Endothelial cell of umbilical vein (primary cell): ENCODE measurements around the gene SLC28A1. TPM values are rescaled to one million over a fixed set of nuclear protein-coding genes. Genes with fewer than 3 reads are reported as not detected.

Source experiments
- BruUV-seq: library from RNA; stranded (reverse); fragments of 400-500 nt; replicated peaks from 2 replicates; lab custom pipeline; 2021; lab: Mats Ljungman, UMichigan
- CTCF ChIA-PET: fragments of 300-600, 350-600 bp; sonication (Branson Sonifier 250); formaldehyde crosslinking; loops from one replicate; lab custom pipeline; 2021; ENCODE audit warnings: antibody characterized with exemption, inconsistent platforms; lab: Charles Lee
- POLR2A ChIA-PET: fragments of 300-600, 350-600 bp; sonication (Branson Sonifier 250); formaldehyde crosslinking; loops from one replicate; lab custom pipeline; 2021; ENCODE audit warnings: antibody characterized with exemption, inconsistent platforms; lab: Charles Lee
- DNase-seq: peaks from one replicate; pipeline ENCODE4 v3.0.0-alpha.2; 2011; ENCODE audit warnings: low read depth, low spot score
- FAIRE-seq: peaks from 2 replicates; lab custom pipeline; 2011; peaks lifted over from hg19 to GRCh38; lab: Jason Lieb, UNC
- H2AFZ ChIP-seq: 2 replicates; pipeline ENCODE4 v1.6.0; 2012; ENCODE audit warnings: low read depth, low read length, control low read depth, inconsistent platforms
- H3K27ac ChIP-seq: 2 replicates; pipeline ENCODE4 v1.5.1; 2011; ENCODE audit warnings: low read depth, mild to moderate bottlenecking, control low read depth, low read length, moderate library complexity; ENCODE audit not compliant: insufficient read depth
- H3K27me3 ChIP-seq, 2 experiments: 2 replicates each; pipeline versions ENCODE4 v1.6.0 to v1.6.1; 2011; ENCODE audit warnings: low read length in 2 of 2, mixed read lengths in 1 of 2; ENCODE audit not compliant: control insufficient read depth in 2 of 2, insufficient read depth in 2 of 2
- H3K36me3 ChIP-seq, 2 experiments: 2 replicates in 1 of 2; 3 replicates in 1 of 2; pipeline ENCODE4 v1.5.1; 2011; ENCODE audit warnings: low read length in 2 of 2, mild to moderate bottlenecking in 1 of 2, moderate library complexity in 1 of 2; ENCODE audit not compliant: control insufficient read depth in 2 of 2, insufficient read depth in 2 of 2; ENCODE audit errors: extremely low read depth in 1 of 2
- H3K4me1 ChIP-seq: 3 replicates; pipeline ENCODE4 v1.5.1; 2011; ENCODE audit warnings: mild to moderate bottlenecking, low read length; ENCODE audit not compliant: control insufficient read depth, insufficient read depth; ENCODE audit errors: extremely low read depth
- H3K4me2 ChIP-seq: 2 replicates; pipeline ENCODE4 v1.6.1; 2011; ENCODE audit warnings: low read length, control low read depth, mixed read lengths; ENCODE audit not compliant: insufficient read depth
- H3K4me3 ChIP-seq, 3 experiments: fragments of 200-600 bp in 1 of 3; sonication (generic), shearing (Covaris generic) in 1 of 3; replicated peaks in 1 of 3; 2 replicates each; pipeline ENCODE4 v1.5.1; 2011 to 2016; ENCODE audit warnings: control low read depth in 3 of 3, low read length in 3 of 3, mild to moderate bottlenecking in 2 of 3, inconsistent platforms in 1 of 3, low read depth in 1 of 3, moderate library complexity in 1 of 3; ENCODE audit not compliant: insufficient read depth in 1 of 3
- H3K79me2 ChIP-seq: 2 replicates; pipeline ENCODE4 v1.6.0; 2012; ENCODE audit warnings: low read length, inconsistent platforms; ENCODE audit not compliant: control insufficient read depth, insufficient read depth
- H3K9ac ChIP-seq: replicated peaks from 2 replicates; pipeline ENCODE3; 2011; ENCODE audit warnings: low read length, control low read depth; ENCODE audit not compliant: insufficient read depth; ENCODE audit errors: extremely low read depth
- H3K9me1 ChIP-seq: replicated peaks from 3 replicates; pipeline ENCODE4 v1.6.0; 2011; ENCODE audit warnings: mild to moderate bottlenecking, low read length; ENCODE audit not compliant: control insufficient read depth, insufficient read depth; ENCODE audit errors: extremely low read depth
- H3K9me3 ChIP-seq: replicated peaks from 2 replicates; pipeline ENCODE4 v1.5.1; 2012; ENCODE audit warnings: low read length, inconsistent platforms; ENCODE audit not compliant: control insufficient read depth, insufficient read depth
- H4K20me1 ChIP-seq: replicated peaks from 2 replicates; pipeline ENCODE3; 2011; ENCODE audit warnings: mild to moderate bottlenecking, low read length; ENCODE audit not compliant: control insufficient read depth, insufficient read depth; ENCODE audit errors: extremely low read depth
- EZH2 ChIP-seq: IDR thresholded peaks from 2 replicates; pipeline ENCODE4 v1.6.1; 2012; ENCODE audit warnings: borderline replicate concordance, low read depth, mild to moderate bottlenecking, moderate library complexity, low read length, inconsistent platforms; ENCODE audit not compliant: severe bottlenecking
- FOS ChIP-seq: IDR thresholded peaks from 2 replicates; pipeline ENCODE4 v1.6.1; 2011; ENCODE audit warnings: mild to moderate bottlenecking, low read length, moderate library complexity, borderline replicate concordance; ENCODE audit not compliant: insufficient read depth
- GATA2 ChIP-seq: IDR thresholded peaks from 2 replicates; pipeline ENCODE4 v1.7.0; 2011; ENCODE audit warnings: low read depth, mild to moderate bottlenecking, moderate library complexity, mixed read lengths, low read length; ENCODE audit not compliant: insufficient read length, insufficient read depth
- JUN ChIP-seq: IDR thresholded peaks from 2 replicates; pipeline ENCODE4 v1.6.1; 2011; ENCODE audit warnings: borderline replicate concordance, low read depth; ENCODE audit not compliant: insufficient read length, insufficient read depth
- MYC ChIP-seq: IDR thresholded peaks from one replicate; pipeline ENCODE4 v1.6.1; 2011; ENCODE audit warnings: mild to moderate bottlenecking, low read depth, low read length
- POLR2A ChIP-seq: IDR thresholded peaks from 2 replicates; pipeline ENCODE4 v1.6.1; 2012; ENCODE audit warnings: low read depth, mild to moderate bottlenecking, control low read depth, low read length
- POLR2AphosphoS5 ChIP-seq: IDR thresholded peaks from 2 replicates; pipeline ENCODE4 v1.6.1; 2012; ENCODE audit warnings: low read depth, mild to moderate bottlenecking, control low read depth, low read length, moderate library complexity; ENCODE audit not compliant: insufficient read depth
- dilution Hi-C: fragments of 300-500 bp; cut with MboI; formaldehyde crosslinking; loops from one replicate; pipeline ENCODE4 v1.15.0; 2019; ENCODE audit warnings: low sequenced_read_pairs; ENCODE audit not compliant: extremely low pct_ligation_motif_present
- intact Hi-C: fragments of 100-400 bp; cut with micrococcal nuclease; formaldehyde crosslinking; loops from one replicate; pipeline ENCODE4 v1.10.0; 2022
- polyA plus RNA-seq, 4 experiments: library from polyadenylated mRNA; depleted of rRNA in 3 of 4; stranded (reverse) in 3 of 4; unstranded in 1 of 4; fragments of >200 nt; gene quantifications; 2 replicates each; pipeline versions ENCODE4 v1.2.1 to v1.2.3, GENCODE V29; 2011 to 2012; ENCODE audit warnings: missing spikeins in 1 of 4
- total RNA-seq: library from RNA; stranded (reverse); gene quantifications from 2 replicates; pipeline ENCODE4 v1.2.3, GENCODE V29; 2021
- TF ChIP-seq, protein P1 (sequence below), 2 donors: IDR thresholded peaks; 1 replicate in 1 of 2; 2 replicates in 1 of 2; pipeline ENCODE4 v1.5.1; 2011; ENCODE audit warnings: low read length in 2 of 2, mild to moderate bottlenecking in 2 of 2, moderate library complexity in 2 of 2, control low read depth in 1 of 2, inconsistent platforms in 1 of 2, low read depth in 1 of 2; ENCODE audit not compliant: insufficient read depth in 1 of 2; ENCODE audit errors: extremely low read depth in 1 of 2
- TF ChIP-seq, protein P2 (sequence below): IDR thresholded peaks from 2 replicates; pipeline ENCODE4 v1.6.1; 2011; ENCODE audit not compliant: insufficient read depth, insufficient read length

The SLC28A1 gene
- total and polyA plus RNA-seq, 2 donors (not counting 3 experiments of a cell fraction or from before 2014, with no cell fraction given), result not detected

GRCh38 chr15:84893607-84894006 is 9.1 kb downstream of the SLC28A1 start:
- H3K27me3 ChIP-seq, result peaks cover 1 to 3% of the 10 kb centered on the region in 2 experiments
- no peaks in the 10 kb centered on the region for H3K4me1 ChIP-seq
- no peak overlapping the region for H2AFZ ChIP-seq
- no peak overlapping the region for H3K27ac ChIP-seq
- H3K4me2 ChIP-seq, result no peak overlapping the region
- no peak for TF ChIP-seq EZH2
- no peak for TF ChIP-seq POLR2AphosphoS5
- TF ChIP-seq, protein P1, sequence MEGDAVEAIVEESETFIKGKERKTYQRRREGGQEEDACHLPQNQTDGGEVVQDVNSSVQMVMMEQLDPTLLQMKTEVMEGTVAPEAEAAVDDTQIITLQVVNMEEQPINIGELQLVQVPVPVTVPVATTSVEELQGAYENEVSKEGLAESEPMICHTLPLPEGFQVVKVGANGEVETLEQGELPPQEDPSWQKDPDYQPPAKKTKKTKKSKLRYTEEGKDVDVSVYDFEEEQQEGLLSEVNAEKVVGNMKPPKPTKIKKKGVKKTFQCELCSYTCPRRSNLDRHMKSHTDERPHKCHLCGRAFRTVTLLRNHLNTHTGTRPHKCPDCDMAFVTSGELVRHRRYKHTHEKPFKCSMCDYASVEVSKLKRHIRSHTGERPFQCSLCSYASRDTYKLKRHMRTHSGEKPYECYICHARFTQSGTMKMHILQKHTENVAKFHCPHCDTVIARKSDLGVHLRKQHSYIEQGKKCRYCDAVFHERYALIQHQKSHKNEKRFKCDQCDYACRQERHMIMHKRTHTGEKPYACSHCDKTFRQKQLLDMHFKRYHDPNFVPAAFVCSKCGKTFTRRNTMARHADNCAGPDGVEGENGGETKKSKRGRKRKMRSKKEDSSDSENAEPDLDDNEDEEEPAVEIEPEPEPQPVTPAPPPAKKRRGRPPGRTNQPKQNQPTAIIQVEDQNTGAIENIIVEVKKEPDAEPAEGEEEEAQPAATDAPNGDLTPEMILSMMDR (IDR thresholded peaks at IDR 0.05; ENCODE audit: extremely low read depth in 1 of 2, insufficient read depth in 1 of 2, low read depth in 1 of 2, low read length in 2 of 2), result no peak
- TF ChIP-seq, protein P2, sequence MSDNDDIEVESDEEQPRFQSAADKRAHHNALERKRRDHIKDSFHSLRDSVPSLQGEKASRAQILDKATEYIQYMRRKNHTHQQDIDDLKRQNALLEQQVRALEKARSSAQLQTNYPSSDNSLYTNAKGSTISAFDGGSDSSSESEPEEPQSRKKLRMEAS, result no peak
- no peak for TF ChIP-seq MYC
- TF ChIP-seq JUN, result no peak
- TF ChIP-seq FOS, result no peak
- TF ChIP-seq GATA2, result no peak
- TF ChIP-seq POLR2A, result no peak
- no peak overlapping the region for H3K9ac ChIP-seq
- FAIRE-seq (no peak), DNase-seq (no peak)
- no peak overlapping the region for H3K4me3 ChIP-seq
- no peaks in the 10 kb centered on the region for H3K79me2 ChIP-seq
- H3K9me3 ChIP-seq, result no peaks in the 10 kb centered on the region
- dilution Hi-C loops (no loop called here), intact Hi-C loops (no loop called here)
- ChIA-PET CTCF (interaction anchor here (2.3 kb wide), 1 partner anchor 35 kb away, joined by 8 read pairs; no protein-coding TSS in a partner anchor), POLR2A (no interaction called here)
- H3K36me3 ChIP-seq, result no peaks in the 10 kb centered on the region
- no peaks in the 10 kb centered on the region for H4K20me1 ChIP-seq
- no TSS peak for BruUV-seq
- H3K9me1 ChIP-seq, result no peaks in the 10 kb centered on the region
